ENCODE results near the gene WDR89.

DNA sequence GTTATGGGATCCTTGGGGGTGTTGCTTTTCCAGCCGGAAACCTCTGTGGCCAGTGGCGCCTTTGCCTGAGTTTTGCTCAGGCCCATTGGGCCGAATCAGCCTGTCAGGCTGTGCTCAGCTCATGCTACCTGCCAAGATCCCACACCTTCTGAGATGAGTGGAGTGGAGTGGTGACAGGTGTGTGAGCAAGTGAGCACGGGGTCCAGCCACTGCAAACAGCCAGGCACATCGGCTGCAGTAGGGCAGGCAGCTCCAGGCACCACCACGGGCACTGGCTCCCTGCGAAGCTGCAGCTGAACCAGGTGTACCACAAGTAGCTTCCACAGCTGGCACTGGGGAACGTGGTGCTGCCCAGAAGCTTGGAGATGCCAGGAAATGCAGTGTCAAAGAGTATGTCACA is 21.1 kb upstream of the WDR89 start:
- TF ChIP-seq, protein P1, sequence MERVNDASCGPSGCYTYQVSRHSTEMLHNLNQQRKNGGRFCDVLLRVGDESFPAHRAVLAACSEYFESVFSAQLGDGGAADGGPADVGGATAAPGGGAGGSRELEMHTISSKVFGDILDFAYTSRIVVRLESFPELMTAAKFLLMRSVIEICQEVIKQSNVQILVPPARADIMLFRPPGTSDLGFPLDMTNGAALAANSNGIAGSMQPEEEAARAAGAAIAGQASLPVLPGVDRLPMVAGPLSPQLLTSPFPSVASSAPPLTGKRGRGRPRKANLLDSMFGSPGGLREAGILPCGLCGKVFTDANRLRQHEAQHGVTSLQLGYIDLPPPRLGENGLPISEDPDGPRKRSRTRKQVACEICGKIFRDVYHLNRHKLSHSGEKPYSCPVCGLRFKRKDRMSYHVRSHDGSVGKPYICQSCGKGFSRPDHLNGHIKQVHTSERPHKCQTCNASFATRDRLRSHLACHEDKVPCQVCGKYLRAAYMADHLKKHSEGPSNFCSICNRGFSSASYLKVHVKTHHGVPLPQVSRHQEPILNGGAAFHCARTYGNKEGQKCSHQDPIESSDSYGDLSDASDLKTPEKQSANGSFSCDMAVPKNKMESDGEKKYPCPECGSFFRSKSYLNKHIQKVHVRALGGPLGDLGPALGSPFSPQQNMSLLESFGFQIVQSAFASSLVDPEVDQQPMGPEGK (CRISPR knock-in tag; IDR thresholded peaks at IDR 0.05; ENCODE audit: borderline replicate concordance), result no peak
- TF ChIP-seq PPARA (CRISPR knock-in tag; IDR thresholded peaks at IDR 0.05; ENCODE audit: borderline replicate concordance), result no peak
- TF ChIP-seq, protein P2, sequence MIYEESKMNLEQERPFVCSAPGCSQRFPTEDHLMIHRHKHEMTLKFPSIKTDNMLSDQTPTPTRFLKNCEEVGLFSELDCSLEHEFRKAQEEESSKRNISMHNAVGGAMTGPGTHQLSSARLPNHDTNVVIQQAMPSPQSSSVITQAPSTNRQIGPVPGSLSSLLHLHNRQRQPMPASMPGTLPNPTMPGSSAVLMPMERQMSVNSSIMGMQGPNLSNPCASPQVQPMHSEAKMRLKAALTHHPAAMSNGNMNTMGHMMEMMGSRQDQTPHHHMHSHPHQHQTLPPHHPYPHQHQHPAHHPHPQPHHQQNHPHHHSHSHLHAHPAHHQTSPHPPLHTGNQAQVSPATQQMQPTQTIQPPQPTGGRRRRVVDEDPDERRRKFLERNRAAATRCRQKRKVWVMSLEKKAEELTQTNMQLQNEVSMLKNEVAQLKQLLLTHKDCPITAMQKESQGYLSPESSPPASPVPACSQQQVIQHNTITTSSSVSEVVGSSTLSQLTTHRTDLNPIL (CRISPR knock-in tag; IDR thresholded peaks at IDR 0.05; ENCODE audit: low read depth), result no peak
- TF ChIP-seq ZFP30 (CRISPR knock-in tag; IDR thresholded peaks at IDR 0.05), result no peak
- no peak for TF ChIP-seq CSDC2 (CRISPR knock-in tag; IDR thresholded peaks at IDR 0.05)
- no peak for TF ChIP-seq ZNF8 (CRISPR knock-in tag; IDR thresholded peaks at IDR 0.05)
- TF ChIP-seq SNAI2 (CRISPR knock-in tag; IDR thresholded peaks at IDR 0.05), result no peak
- TF ChIP-seq ZFP3 (CRISPR knock-in tag; IDR thresholded peaks at IDR 0.05), result no peak
- no peak for TF ChIP-seq ZC3H10 (CRISPR knock-in tag; IDR thresholded peaks at IDR 0.05)
- TF ChIP-seq, protein P3, sequence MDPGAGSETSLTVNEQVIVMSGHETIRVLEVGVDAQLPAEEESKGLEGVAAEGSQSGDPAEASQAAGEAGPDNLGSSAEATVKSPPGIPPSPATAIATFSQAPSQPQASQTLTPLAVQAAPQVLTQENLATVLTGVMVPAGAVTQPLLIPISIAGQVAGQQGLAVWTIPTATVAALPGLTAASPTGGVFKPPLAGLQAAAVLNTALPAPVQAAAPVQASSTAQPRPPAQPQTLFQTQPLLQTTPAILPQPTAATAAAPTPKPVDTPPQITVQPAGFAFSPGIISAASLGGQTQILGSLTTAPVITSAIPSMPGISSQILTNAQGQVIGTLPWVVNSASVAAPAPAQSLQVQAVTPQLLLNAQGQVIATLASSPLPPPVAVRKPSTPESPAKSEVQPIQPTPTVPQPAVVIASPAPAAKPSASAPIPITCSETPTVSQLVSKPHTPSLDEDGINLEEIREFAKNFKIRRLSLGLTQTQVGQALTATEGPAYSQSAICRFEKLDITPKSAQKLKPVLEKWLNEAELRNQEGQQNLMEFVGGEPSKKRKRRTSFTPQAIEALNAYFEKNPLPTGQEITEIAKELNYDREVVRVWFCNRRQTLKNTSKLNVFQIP (CRISPR knock-in tag; IDR thresholded peaks at IDR 0.05; ENCODE audit: borderline replicate concordance, low read depth), result no peak
- TF ChIP-seq, protein P4, sequence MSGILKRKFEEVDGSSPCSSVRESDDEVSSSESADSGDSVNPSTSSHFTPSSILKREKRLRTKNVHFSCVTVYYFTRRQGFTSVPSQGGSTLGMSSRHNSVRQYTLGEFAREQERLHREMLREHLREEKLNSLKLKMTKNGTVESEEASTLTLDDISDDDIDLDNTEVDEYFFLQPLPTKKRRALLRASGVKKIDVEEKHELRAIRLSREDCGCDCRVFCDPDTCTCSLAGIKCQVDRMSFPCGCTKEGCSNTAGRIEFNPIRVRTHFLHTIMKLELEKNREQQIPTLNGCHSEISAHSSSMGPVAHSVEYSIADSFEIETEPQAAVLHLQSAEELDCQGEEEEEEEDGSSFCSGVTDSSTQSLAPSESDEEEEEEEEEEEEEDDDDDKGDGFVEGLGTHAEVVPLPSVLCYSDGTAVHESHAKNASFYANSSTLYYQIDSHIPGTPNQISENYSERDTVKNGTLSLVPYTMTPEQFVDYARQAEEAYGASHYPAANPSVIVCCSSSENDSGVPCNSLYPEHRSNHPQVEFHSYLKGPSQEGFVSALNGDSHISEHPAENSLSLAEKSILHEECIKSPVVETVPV (CRISPR knock-in tag; IDR thresholded peaks at IDR 0.05), result no peak
- TF ChIP-seq ZNF70 (CRISPR knock-in tag; IDR thresholded peaks at IDR 0.05), result no peak
- no peak for TF ChIP-seq GLIS3 (CRISPR knock-in tag; IDR thresholded peaks at IDR 0.05)
- no peak for TF ChIP-seq RARB (CRISPR knock-in tag; IDR thresholded peaks at IDR 0.05)
